ENCODE data around the gene PLEKHA8. TPM values are rescaled to one million over a fixed set of nuclear protein-coding genes. Genes with fewer than 3 reads are reported as not detected.

Gene PLEKHA8
- total RNA-seq, 1 donor from 2014 or later, result 62.1 TPM

DNA sequence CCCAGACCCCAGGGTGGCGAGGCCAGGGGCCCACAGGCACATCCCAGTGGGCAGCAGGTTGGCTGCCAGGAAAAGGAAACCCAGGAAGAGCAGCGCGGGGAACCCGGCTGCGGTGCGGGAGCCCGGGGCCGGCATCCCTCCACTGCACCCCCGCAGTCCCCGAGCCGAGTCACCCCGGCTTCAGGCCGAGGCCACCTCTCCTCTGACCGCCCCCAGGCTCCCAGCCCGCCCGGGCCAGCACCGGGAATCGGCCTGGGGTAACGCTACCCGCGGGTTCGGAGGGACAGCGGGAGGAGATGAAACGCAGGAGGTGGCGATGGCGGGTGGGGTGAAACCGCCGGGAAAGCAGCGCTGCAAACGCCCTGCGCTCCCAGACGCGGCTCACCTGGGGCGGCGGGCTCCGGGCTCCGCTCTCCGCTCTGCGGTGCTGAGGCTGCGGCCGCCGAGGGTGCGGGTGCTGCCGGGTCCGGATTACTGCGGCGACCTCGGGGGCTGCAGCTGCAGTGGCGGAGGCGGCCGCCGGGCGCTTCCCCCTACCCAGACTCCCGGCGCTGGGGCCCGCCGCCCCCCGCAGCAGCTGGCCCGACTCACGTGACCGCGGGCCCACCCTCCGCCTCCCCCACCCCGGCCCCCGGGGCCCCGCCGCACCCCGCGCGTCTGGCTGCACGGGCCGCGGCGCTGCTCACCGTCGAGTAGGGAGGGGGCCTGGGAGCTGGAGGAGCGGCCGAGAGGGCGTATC lies 38.8 kb upstream of the PLEKHA8 start, which contains the start of gene SCRN1:
TSS of gene SCRN1 (minus strand) at position 545 of the 739 bp plus-strand sequence. CDS start 20,734 bp downstream, outside the sequence.
- peak within 1 kb of the TSS; percentile 93 for H3K27ac Mint-ChIP-seq
- TF ChIP-seq, protein P1, sequence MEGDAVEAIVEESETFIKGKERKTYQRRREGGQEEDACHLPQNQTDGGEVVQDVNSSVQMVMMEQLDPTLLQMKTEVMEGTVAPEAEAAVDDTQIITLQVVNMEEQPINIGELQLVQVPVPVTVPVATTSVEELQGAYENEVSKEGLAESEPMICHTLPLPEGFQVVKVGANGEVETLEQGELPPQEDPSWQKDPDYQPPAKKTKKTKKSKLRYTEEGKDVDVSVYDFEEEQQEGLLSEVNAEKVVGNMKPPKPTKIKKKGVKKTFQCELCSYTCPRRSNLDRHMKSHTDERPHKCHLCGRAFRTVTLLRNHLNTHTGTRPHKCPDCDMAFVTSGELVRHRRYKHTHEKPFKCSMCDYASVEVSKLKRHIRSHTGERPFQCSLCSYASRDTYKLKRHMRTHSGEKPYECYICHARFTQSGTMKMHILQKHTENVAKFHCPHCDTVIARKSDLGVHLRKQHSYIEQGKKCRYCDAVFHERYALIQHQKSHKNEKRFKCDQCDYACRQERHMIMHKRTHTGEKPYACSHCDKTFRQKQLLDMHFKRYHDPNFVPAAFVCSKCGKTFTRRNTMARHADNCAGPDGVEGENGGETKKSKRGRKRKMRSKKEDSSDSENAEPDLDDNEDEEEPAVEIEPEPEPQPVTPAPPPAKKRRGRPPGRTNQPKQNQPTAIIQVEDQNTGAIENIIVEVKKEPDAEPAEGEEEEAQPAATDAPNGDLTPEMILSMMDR (IDR thresholded peaks at IDR 0.05; ENCODE audit: unreplicated experiment), result peak; percentile 25
- peaks cover 6% of the 10 kb centered on the region for H3K9me3 Mint-ChIP-seq (ENCODE audit: low read depth)
- no peaks in the 10 kb centered on the region for H3K27me3 Mint-ChIP-seq
- DNase-seq (ENCODE audit: low spot score, unreplicated experiment), result peak; percentile 57
- peak within 1 kb of the TSS; percentile 79 for H3K4me3 Mint-ChIP-seq (ENCODE audit: low read depth)
- H3K36me3 Mint-ChIP-seq (ENCODE audit: insufficient read depth), result peaks cover 5% of the 10 kb centered on the region
- peaks cover 12% of the 10 kb centered on the region for H3K4me1 Mint-ChIP-seq (ENCODE audit: low read depth)

DNA sequence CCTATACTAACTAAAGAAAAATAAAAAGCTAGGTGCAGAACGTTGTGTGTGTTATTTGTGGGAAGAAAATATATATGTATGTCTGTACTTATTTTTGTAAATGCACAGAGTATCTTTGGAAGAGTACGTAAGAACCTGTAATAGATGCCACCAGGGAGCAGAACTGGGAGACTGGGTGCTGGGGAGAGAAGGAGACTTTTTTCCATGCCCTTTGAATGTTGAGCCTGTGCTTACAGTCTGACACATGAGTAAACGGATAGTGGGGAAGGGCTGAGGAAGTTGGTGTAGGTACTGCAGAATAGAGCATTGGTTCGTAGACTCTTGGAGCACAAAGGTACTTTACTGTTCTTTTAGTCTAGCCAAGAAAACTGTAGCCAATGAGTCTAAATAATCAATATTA lies 37.3 kb upstream of the PLEKHA8 start:
- Mint-ChIP-seq H3K36me3 (ENCODE audit: insufficient read depth) (peaks cover 2% of the 10 kb centered on the region), H3K27ac (peak overlapping the region; percentile 22)
- TF ChIP-seq, protein P1 (IDR thresholded peaks at IDR 0.05; ENCODE audit: unreplicated experiment), result no peak

DNA sequence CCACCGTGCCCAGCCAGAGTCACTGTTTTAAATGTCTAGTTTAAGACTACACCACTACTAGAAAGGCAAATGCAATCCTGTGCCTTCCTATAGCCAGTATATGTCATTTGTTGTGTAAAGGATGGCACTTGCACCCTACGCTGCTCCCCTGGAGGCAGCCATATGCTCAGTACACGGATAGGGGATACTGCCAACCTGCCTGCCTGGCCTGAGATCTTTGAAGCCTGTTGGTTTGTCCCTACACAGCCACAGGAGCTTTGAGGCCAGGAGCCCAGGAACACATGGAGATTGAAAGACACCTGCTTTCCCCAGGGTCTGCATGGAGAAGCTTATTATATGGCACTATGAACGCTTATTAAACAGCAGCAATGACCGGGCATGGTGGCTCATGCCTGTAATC lies 36.3 kb upstream of the PLEKHA8 start:
- Mint-ChIP-seq H3K4me3 (ENCODE audit: low read depth) (no peak overlapping the region), H3K4me1 (ENCODE audit: low read depth) (peaks cover 12% of the 10 kb centered on the region), H3K9me3 (ENCODE audit: low read depth) (peaks cover 15% of the 10 kb centered on the region)

More for the DNA sequence above, 37.3 kb upstream of the PLEKHA8 start:
- H3K9me3 Mint-ChIP-seq (ENCODE audit: low read depth), result peaks cover 10% of the 10 kb centered on the region
- H3K4me1 Mint-ChIP-seq (ENCODE audit: low read depth), result peaks cover 12% of the 10 kb centered on the region
- H3K27me3 Mint-ChIP-seq, result no peaks in the 10 kb centered on the region
- H3K4me3 Mint-ChIP-seq (ENCODE audit: low read depth), result peak overlapping the region; percentile 56
- no peak for DNase-seq (ENCODE audit: low spot score, unreplicated experiment)

DNA sequence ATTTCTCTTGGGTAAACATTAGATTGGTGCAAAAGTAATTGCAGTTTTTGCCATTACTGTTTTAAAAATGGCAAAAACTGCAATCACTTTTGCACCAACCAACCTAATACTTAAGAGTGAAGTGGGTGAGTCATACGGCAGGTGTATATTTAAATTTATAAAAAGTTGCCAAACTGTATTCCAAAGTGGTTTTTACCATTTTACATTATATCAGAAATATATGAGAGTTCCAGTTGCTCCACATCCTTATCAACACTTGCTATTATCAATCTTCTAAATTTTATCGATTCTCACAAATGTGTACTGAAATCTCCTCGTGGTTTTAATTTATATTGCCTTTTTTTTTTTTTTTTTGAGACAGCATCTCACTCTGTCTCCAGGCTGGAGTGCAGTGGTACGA lies 35.1 kb upstream of the PLEKHA8 start:
- Mint-ChIP-seq H3K27ac (no peak overlapping the region), H3K4me3 (ENCODE audit: low read depth) (no peak overlapping the region), H3K9me3 (ENCODE audit: low read depth) (peaks cover 19% of the 10 kb centered on the region), H3K4me1 (ENCODE audit: low read depth) (peaks cover 4% of the 10 kb centered on the region), H3K27me3 (no peaks in the 10 kb centered on the region), H3K36me3 (ENCODE audit: insufficient read depth) (no peaks in the 10 kb centered on the region)
- DNase-seq (ENCODE audit: low spot score, unreplicated experiment), result no peak
- TF ChIP-seq, protein P1 (IDR thresholded peaks at IDR 0.05; ENCODE audit: unreplicated experiment), result no peak

More for the DNA sequence above, 36.3 kb upstream of the PLEKHA8 start:
- H3K36me3 Mint-ChIP-seq (ENCODE audit: insufficient read depth), result peaks cover 2% of the 10 kb centered on the region
- H3K27me3 Mint-ChIP-seq, result no peaks in the 10 kb centered on the region
- DNase-seq (ENCODE audit: low spot score, unreplicated experiment), result no peak
- TF ChIP-seq, protein P1 (IDR thresholded peaks at IDR 0.05; ENCODE audit: unreplicated experiment), result no peak
- no peak overlapping the region for H3K27ac Mint-ChIP-seq

DNA sequence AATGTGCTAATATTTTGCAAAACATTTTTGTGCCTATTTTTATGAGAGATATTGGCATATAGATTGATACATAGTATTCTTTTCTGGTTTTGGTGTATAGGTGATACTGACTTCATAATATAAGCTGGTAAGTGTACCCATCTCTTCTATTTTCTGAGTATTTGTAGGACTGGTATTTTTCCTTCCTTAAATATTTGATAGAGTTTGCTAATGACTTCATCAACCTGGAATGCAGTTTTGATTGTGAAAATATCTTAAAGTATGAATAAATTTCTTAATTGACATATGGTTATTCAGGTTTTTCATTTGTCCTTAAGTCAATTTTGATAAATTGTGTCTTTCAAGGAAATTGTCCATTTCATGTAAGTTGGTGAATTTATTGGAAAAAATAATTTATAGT lies 32.6 kb upstream of the PLEKHA8 start:
- peaks cover 19% of the 10 kb centered on the region for H3K9me3 Mint-ChIP-seq (ENCODE audit: low read depth)
- H3K27me3 Mint-ChIP-seq, result no peaks in the 10 kb centered on the region
- TF ChIP-seq, protein P1 (IDR thresholded peaks at IDR 0.05; ENCODE audit: unreplicated experiment), result no peak
- H3K27ac Mint-ChIP-seq, result no peak overlapping the region
- no peaks in the 10 kb centered on the region for H3K4me1 Mint-ChIP-seq (ENCODE audit: low read depth)
- DNase-seq (ENCODE audit: low spot score, unreplicated experiment), result no peak
- H3K36me3 Mint-ChIP-seq (ENCODE audit: insufficient read depth), result no peaks in the 10 kb centered on the region
- no peak overlapping the region for H3K4me3 Mint-ChIP-seq (ENCODE audit: low read depth)
